H9 (cell line): ENCODE data around the gene RDH13. TPM values are rescaled to one million over a fixed set of nuclear protein-coding genes. Genes with fewer than 3 reads are reported as not detected.

Source experiments
- DNase-seq: peaks from one replicate; pipeline ENCODE4 v3.0.0-alpha.2; 2017
- H2AFZ ChIP-seq: one replicate; pipeline ENCODE4 v1.6.1; 2013; ENCODE audit warnings: mild to moderate bottlenecking, low read length, control low read depth, moderate library complexity
- H2AK5ac ChIP-seq: 2 replicates; pipeline ENCODE4 v1.6.1; 2013; ENCODE audit warnings: low read length, control low read depth, mixed read lengths; ENCODE audit not compliant: insufficient read length
- H2BK120ac ChIP-seq: one replicate; pipeline ENCODE4 v1.6.1; 2013; ENCODE audit warnings: low read depth, mild to moderate bottlenecking, low read length, control low read depth, inconsistent platforms; ENCODE audit not compliant: poor library complexity, severe bottlenecking
- H2BK12ac ChIP-seq: 2 replicates; pipeline ENCODE4 v1.6.1; 2013; ENCODE audit warnings: low read length, control low read depth, mixed read lengths, low read depth; ENCODE audit not compliant: insufficient read length
- H2BK15ac ChIP-seq: 2 replicates; pipeline ENCODE4 v1.6.1; 2013; ENCODE audit warnings: low read depth, low read length, control low read depth
- H2BK20ac ChIP-seq: one replicate; pipeline ENCODE4 v1.6.1; 2013; ENCODE audit warnings: low read depth, mild to moderate bottlenecking, low read length, control low read depth, inconsistent platforms; ENCODE audit not compliant: poor library complexity, severe bottlenecking
- H2BK5ac ChIP-seq: 2 replicates; pipeline ENCODE4 v1.6.1; 2013; ENCODE audit warnings: low read length, control low read depth, mixed read lengths; ENCODE audit not compliant: insufficient read length
- H3K14ac ChIP-seq: 2 replicates; pipeline ENCODE4 v1.6.1; 2013; ENCODE audit warnings: low read length, control low read depth; ENCODE audit not compliant: insufficient read depth
- H3K18ac ChIP-seq: 2 replicates; pipeline ENCODE4 v1.6.1; 2013; ENCODE audit warnings: low read depth, mild to moderate bottlenecking, mixed read lengths, low read length, control low read depth; ENCODE audit not compliant: insufficient read length
- H3K23ac ChIP-seq: 2 replicates; pipeline ENCODE4 v1.6.1; 2013; ENCODE audit warnings: low read length, control low read depth, mixed read lengths, low read depth; ENCODE audit not compliant: insufficient read length
- H3K23me2 ChIP-seq: 2 replicates; pipeline ENCODE4 v1.6.1; 2013; ENCODE audit warnings: low read depth, mild to moderate bottlenecking, mixed read lengths, low read length, control low read depth; ENCODE audit not compliant: insufficient read length, poor library complexity, severe bottlenecking
- H3K27ac ChIP-seq: 2 replicates; pipeline ENCODE4 v1.5.1; 2013; ENCODE audit warnings: low read length, control low read depth, mixed read lengths, low read depth; ENCODE audit not compliant: insufficient read length
- H3K27me3 ChIP-seq: 2 replicates; pipeline ENCODE4 v1.6.1; 2013; ENCODE audit warnings: low read length, control low read depth, inconsistent platforms; ENCODE audit not compliant: insufficient read depth
- H3K4ac ChIP-seq: 2 replicates; pipeline ENCODE4 v1.6.1; 2013; ENCODE audit warnings: low read depth, mild to moderate bottlenecking, control low read depth, inconsistent platforms, low read length, moderate library complexity
- H3K4me1 ChIP-seq: 2 replicates; pipeline ENCODE4 v1.6.1; 2013; ENCODE audit warnings: low read length, control low read depth, inconsistent platforms; ENCODE audit not compliant: insufficient read depth
- H3K4me2 ChIP-seq: 2 replicates; pipeline ENCODE4 v1.6.1; 2013; ENCODE audit warnings: low read length, control low read depth, mixed read lengths; ENCODE audit not compliant: insufficient read length, insufficient read depth
- H3K56ac ChIP-seq: 2 replicates; pipeline ENCODE4 v1.6.1; 2013; ENCODE audit warnings: low read depth, mild to moderate bottlenecking, mixed read lengths, low read length, control low read depth; ENCODE audit not compliant: insufficient read length
- H3K79me1 ChIP-seq: 2 replicates; pipeline ENCODE4 v1.6.1; 2013; ENCODE audit warnings: low read depth, mild to moderate bottlenecking, moderate library complexity, low read length, control low read depth, inconsistent platforms; ENCODE audit not compliant: insufficient read depth, poor library complexity, severe bottlenecking
- H3K79me2 ChIP-seq: 2 replicates; pipeline ENCODE4 v1.6.1; 2013; ENCODE audit warnings: low read length, control low read depth, inconsistent platforms; ENCODE audit not compliant: insufficient read depth
- H3K9ac ChIP-seq: 2 replicates; pipeline ENCODE4 v1.6.1; 2013; ENCODE audit warnings: low read length, control low read depth, mixed read lengths; ENCODE audit not compliant: insufficient read length; ENCODE audit errors: extremely low read depth
- H3K9me3 ChIP-seq: one replicate; pipeline ENCODE4 v1.6.1; 2013; ENCODE audit warnings: low read depth, low read length, inconsistent platforms; ENCODE audit not compliant: control insufficient read depth
- H3T11ph ChIP-seq: one replicate; pipeline ENCODE4 v1.6.1; 2013; ENCODE audit warnings: mild to moderate bottlenecking, low read length, control low read depth, inconsistent platforms
- H4K20me1 ChIP-seq: one replicate; pipeline ENCODE4 v1.6.1; 2013; ENCODE audit not compliant: control insufficient read depth, insufficient read length, insufficient read depth
- H4K5ac ChIP-seq: 2 replicates; pipeline ENCODE4 v1.6.1; 2013; ENCODE audit warnings: low read depth, mild to moderate bottlenecking, mixed read lengths, low read length, control low read depth; ENCODE audit not compliant: insufficient read length
- H4K8ac ChIP-seq: replicated peaks from 2 replicates; pipeline ENCODE4 v1.6.1; 2013; ENCODE audit warnings: low read length, control low read depth, mixed read lengths, low read depth; ENCODE audit not compliant: insufficient read length
- H4K91ac ChIP-seq: 2 replicates; pipeline ENCODE4 v1.6.1; 2013; ENCODE audit warnings: low read depth, mild to moderate bottlenecking, moderate library complexity, mixed read lengths, low read length, control low read depth; ENCODE audit not compliant: insufficient read length
- H3K27ac Mint-ChIP-seq, 3 experiments: 2 replicates in 2 of 3; 3 replicates in 1 of 3; pipeline ENCODE4 v1.8.0; 2020 to 2021; ENCODE audit warnings: mixed read lengths in 3 of 3, mild to moderate bottlenecking in 1 of 3, moderate library complexity in 1 of 3
- H3K27me3 Mint-ChIP-seq: 2 replicates; pipeline ENCODE4 v1.8.0; 2021; ENCODE audit warnings: low read depth, mild to moderate bottlenecking, moderate library complexity, mixed read lengths
- H3K36me3 Mint-ChIP-seq, 3 experiments: 2 replicates in 2 of 3; 3 replicates in 1 of 3; pipeline ENCODE4 v1.8.0; 2020 to 2021; ENCODE audit warnings: low read depth in 3 of 3, mixed read lengths in 3 of 3; ENCODE audit not compliant: insufficient read depth in 1 of 3
- H3K4me1 Mint-ChIP-seq, 2 experiments: 2 replicates each; pipeline ENCODE4 v1.8.0; 2020; ENCODE audit warnings: mixed read lengths in 2 of 2
- H3K4me3 Mint-ChIP-seq, 2 experiments: 2 replicates in 1 of 2; 3 replicates in 1 of 2; pipeline ENCODE4 v1.8.0; 2020 to 2021; ENCODE audit warnings: mild to moderate bottlenecking in 2 of 2, mixed read lengths in 2 of 2, moderate library complexity in 1 of 2
- H3K9me3 Mint-ChIP-seq, 2 experiments: 2 replicates in 1 of 2; 3 replicates in 1 of 2; pipeline ENCODE4 v1.8.0; 2020; ENCODE audit warnings: mild to moderate bottlenecking in 2 of 2, mixed read lengths in 2 of 2, moderate library complexity in 1 of 2
- CTCF ChIP-seq: fragments of 200-600 bp; sonication (generic); conservative IDR thresholded peaks from 3 replicates; pipeline ENCODE4 v1.8.0; 2021; ENCODE audit warnings: antibody characterized with exemption, mild to moderate bottlenecking
- WGBS: extraction: QIAGEN DNeasy Blood & Tissue Kit; methylation state at CpG from one replicate; pipeline ENCODE4 v1.1.7; 2013; ENCODE audit warnings: missing lambda C conversion rate, low lambda C conversion rate, mixed read lengths; ENCODE audit not compliant: insufficient read length; ENCODE audit errors: extremely low coverage; 5-methylcytosine and 5-hydroxymethylcytosine counted together
- total RNA-seq: library from RNA; stranded (reverse); gene quantifications from 2 replicates; pipeline ENCODE4 v1.2.1, GENCODE V29; 2021

RDH13 gene
- total RNA-seq, 1 experiment from 2014 or later: 21.5 TPM

GRCh38 chr19:55048446-55048845, 14.5 kb downstream of the RDH13 start:
- no peak overlapping the region for H3K14ac ChIP-seq
- no peak overlapping the region for H3K23ac ChIP-seq
- no peaks in the 10 kb centered on the region for H4K20me1 ChIP-seq
- no peak overlapping the region for H3K4me2 ChIP-seq
- no peaks in the 10 kb centered on the region for H3K27me3 ChIP-seq
- H3K27me3 Mint-ChIP-seq: no peaks in the 10 kb centered on the region
- H3K9me3 ChIP-seq: no peaks in the 10 kb centered on the region
- H3K4me1 ChIP-seq: no peaks in the 10 kb centered on the region
- no peak overlapping the region for H4K91ac ChIP-seq
- no peak overlapping the region for H2BK5ac ChIP-seq
- no peak overlapping the region for H2AFZ ChIP-seq
- no peak overlapping the region for H3K27ac Mint-ChIP-seq
- H3K56ac ChIP-seq: no peak overlapping the region
- peaks cover 37 to 79% (median 54%) of the 10 kb centered on the region in 3 experiments for H3K36me3 Mint-ChIP-seq
- no peak for TF ChIP-seq CTCF
- no peak for DNase-seq
- H3K4ac ChIP-seq: no peak overlapping the region
- H3K9ac ChIP-seq: no peak overlapping the region
- H3K79me2 ChIP-seq: no peaks in the 10 kb centered on the region
- no CpG with 5 or more reads among the region's 15 CpGs for WGBS
- no peak overlapping the region for H2BK20ac ChIP-seq
- no peaks in the 10 kb centered on the region for H3K23me2 ChIP-seq
- no peaks in the 10 kb centered on the region for H3K4me1 Mint-ChIP-seq
- H2BK120ac ChIP-seq: no peak overlapping the region
- no peak overlapping the region for H2AK5ac ChIP-seq
- H3K9me3 Mint-ChIP-seq: no peaks in the 10 kb centered on the region
- H2BK15ac ChIP-seq: no peak overlapping the region
- H4K5ac ChIP-seq: no peak overlapping the region
- no peak overlapping the region for H3K18ac ChIP-seq
- no peak overlapping the region for H2BK12ac ChIP-seq
- H3K4me3 Mint-ChIP-seq: no peak overlapping the region
- H3T11ph ChIP-seq: no peak overlapping the region
- no peaks in the 10 kb centered on the region for H3K79me1 ChIP-seq
- no peak overlapping the region for H3K27ac ChIP-seq
- no peak overlapping the region for H4K8ac ChIP-seq
